Panc1 (cell line): ENCODE data around the gene LLGL1. TPM values are rescaled to one million over a fixed set of nuclear protein-coding genes. Genes with fewer than 3 reads are reported as not detected.

Source experiments
- ATAC-seq: fragments of 200-7000 bp; cut with Tn5 transposase; 2 replicates; pipeline ENCODE4 v1.9.1; 2020; ENCODE audit warnings: mild to moderate bottlenecking, moderate library complexity
- BruUV-seq: library from RNA; stranded (reverse); fragments of 400-500 nt; replicated peaks from 2 replicates; lab custom pipeline; 2021; lab: Mats Ljungman, UMichigan
- CTCF ChIA-PET: fragments of 300-600 bp; sonication (Branson Sonifier 250); formaldehyde crosslinking; loops from one replicate; lab custom pipeline; 2022; ENCODE audit warnings: antibody characterized with exemption; lab: Charles Lee
- POLR2A ChIA-PET: fragments of 300-600 bp; sonication (Branson Sonifier 250); formaldehyde crosslinking; loops from one replicate; lab custom pipeline; 2022; ENCODE audit warnings: antibody characterized with exemption; lab: Charles Lee
- DNase-seq: peaks from one replicate; pipeline ENCODE4 v3.0.0-alpha.2; 2010; ENCODE audit warnings: low read depth, low spot score
- H3K27ac ChIP-seq: 2 replicates; pipeline ENCODE4 v1.5.1; 2011; ENCODE audit warnings: mild to moderate bottlenecking, low read length, inconsistent platforms
- H3K27me3 ChIP-seq: fragments of 200-500 bp; sonication (Bioruptor generic); 2 replicates; pipeline ENCODE4 v1.6.0; 2014; ENCODE audit warnings: low read length, inconsistent platforms; ENCODE audit not compliant: control insufficient read depth, insufficient read depth
- H3K36me3 ChIP-seq: fragments of 200-500 bp; sonication (Bioruptor generic); 2 replicates; pipeline ENCODE4 v1.5.1; 2014; ENCODE audit warnings: inconsistent platforms, mild to moderate bottlenecking, low read length, moderate library complexity; ENCODE audit not compliant: control insufficient read depth, insufficient read depth
- H3K4me1 ChIP-seq: 2 replicates; pipeline ENCODE4 v1.5.1; 2011; ENCODE audit warnings: inconsistent platforms, mild to moderate bottlenecking, low read length, moderate library complexity; ENCODE audit not compliant: control insufficient read depth, insufficient read depth
- H3K4me3 ChIP-seq, 2 experiments: 2 replicates each; pipeline ENCODE4 v1.5.1; 2011 to 2012; ENCODE audit warnings: low read depth in 2 of 2, low read length in 2 of 2, mild to moderate bottlenecking in 2 of 2, inconsistent platforms in 1 of 2, moderate library complexity in 1 of 2
- H3K9me3 ChIP-seq: fragments of 200-500 bp; sonication (Bioruptor generic); 2 replicates; pipeline ENCODE4 v1.5.1; 2014; ENCODE audit warnings: low read depth, mild to moderate bottlenecking, inconsistent platforms, low read length, moderate library complexity; ENCODE audit not compliant: control insufficient read depth, insufficient read depth
- POLR2AphosphoS5 ChIP-seq: IDR thresholded peaks from 2 replicates; pipeline ENCODE4 v1.6.1; 2012; ENCODE audit warnings: mild to moderate bottlenecking, low read depth, low read length, moderate library complexity
- SIN3A ChIP-seq: IDR thresholded peaks from 2 replicates; pipeline ENCODE4 v1.6.1; 2012; ENCODE audit warnings: low read depth, mild to moderate bottlenecking, low read length, moderate library complexity, borderline replicate concordance; ENCODE audit not compliant: insufficient read depth
- TCF7L2 ChIP-seq: IDR thresholded peaks from 2 replicates; pipeline ENCODE4 v1.6.1; 2011; ENCODE audit warnings: mild to moderate bottlenecking, low read depth, low read length, inconsistent platforms
- in situ Hi-C: cut with HindIII; loops from 2 replicates; pipeline ENCODE4 v1.10.0; 2016; ENCODE audit warnings: low sequenced_read_pairs, low pct_unique_long_range_greater_than_20kb
- intact Hi-C: fragments of 100-400 bp; cut with micrococcal nuclease; formaldehyde crosslinking; loops from one replicate; pipeline ENCODE4 v1.10.0; 2022; ENCODE audit not compliant: unreplicated experiment
- total RNA-seq: library from RNA; stranded (reverse); gene quantifications from one replicate; pipeline ENCODE4 v1.2.1, GENCODE V29; 2021; ENCODE audit not compliant: unreplicated experiment
- TF ChIP-seq, protein P1 (sequence below): fragments of 450-650 bp; IDR thresholded peaks from 2 replicates; pipeline ENCODE4 v1.5.1; 2017; ENCODE audit warnings: mild to moderate bottlenecking
- TF ChIP-seq, protein P2 (sequence below), 2 experiments: IDR thresholded peaks; 2 replicates each; pipeline ENCODE4 v1.6.1; 2011 to 2012; ENCODE audit warnings: low read depth in 2 of 2, control low read depth in 1 of 2, low read length in 1 of 2, mild to moderate bottlenecking in 1 of 2, moderate library complexity in 1 of 2; ENCODE audit not compliant: insufficient read depth in 1 of 2

LLGL1 gene
- total RNA-seq, 1 experiment from 2014 or later, result 18.4 TPM

GRCh38 chr17:18254888-18255649, 29.6 kb downstream of the LLGL1 start:
- Histone ChIP-seq H3K9me3 (no peaks in the 10 kb centered on the region), H3K4me1 (peaks cover 9% of the 10 kb centered on the region), H3K27me3 (no peaks in the 10 kb centered on the region), H3K4me3 (no peak overlapping the region), H3K36me3 (no peaks in the 10 kb centered on the region; the same call in 1 of the 2 replicates), H3K27ac (no peak overlapping the region)
- CTCF ChIA-PET, result no interaction called here
- intact Hi-C loops (no loop called here), in situ Hi-C loops (no loop called here)
- TF ChIP-seq SIN3A, result no peak
- TF ChIP-seq, protein P1, sequence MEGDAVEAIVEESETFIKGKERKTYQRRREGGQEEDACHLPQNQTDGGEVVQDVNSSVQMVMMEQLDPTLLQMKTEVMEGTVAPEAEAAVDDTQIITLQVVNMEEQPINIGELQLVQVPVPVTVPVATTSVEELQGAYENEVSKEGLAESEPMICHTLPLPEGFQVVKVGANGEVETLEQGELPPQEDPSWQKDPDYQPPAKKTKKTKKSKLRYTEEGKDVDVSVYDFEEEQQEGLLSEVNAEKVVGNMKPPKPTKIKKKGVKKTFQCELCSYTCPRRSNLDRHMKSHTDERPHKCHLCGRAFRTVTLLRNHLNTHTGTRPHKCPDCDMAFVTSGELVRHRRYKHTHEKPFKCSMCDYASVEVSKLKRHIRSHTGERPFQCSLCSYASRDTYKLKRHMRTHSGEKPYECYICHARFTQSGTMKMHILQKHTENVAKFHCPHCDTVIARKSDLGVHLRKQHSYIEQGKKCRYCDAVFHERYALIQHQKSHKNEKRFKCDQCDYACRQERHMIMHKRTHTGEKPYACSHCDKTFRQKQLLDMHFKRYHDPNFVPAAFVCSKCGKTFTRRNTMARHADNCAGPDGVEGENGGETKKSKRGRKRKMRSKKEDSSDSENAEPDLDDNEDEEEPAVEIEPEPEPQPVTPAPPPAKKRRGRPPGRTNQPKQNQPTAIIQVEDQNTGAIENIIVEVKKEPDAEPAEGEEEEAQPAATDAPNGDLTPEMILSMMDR, result no peak; the same call in 1 of the 2 replicates
- no peak for TF ChIP-seq POLR2AphosphoS5
- TF ChIP-seq TCF7L2, result no peak
- TF ChIP-seq, protein P2, sequence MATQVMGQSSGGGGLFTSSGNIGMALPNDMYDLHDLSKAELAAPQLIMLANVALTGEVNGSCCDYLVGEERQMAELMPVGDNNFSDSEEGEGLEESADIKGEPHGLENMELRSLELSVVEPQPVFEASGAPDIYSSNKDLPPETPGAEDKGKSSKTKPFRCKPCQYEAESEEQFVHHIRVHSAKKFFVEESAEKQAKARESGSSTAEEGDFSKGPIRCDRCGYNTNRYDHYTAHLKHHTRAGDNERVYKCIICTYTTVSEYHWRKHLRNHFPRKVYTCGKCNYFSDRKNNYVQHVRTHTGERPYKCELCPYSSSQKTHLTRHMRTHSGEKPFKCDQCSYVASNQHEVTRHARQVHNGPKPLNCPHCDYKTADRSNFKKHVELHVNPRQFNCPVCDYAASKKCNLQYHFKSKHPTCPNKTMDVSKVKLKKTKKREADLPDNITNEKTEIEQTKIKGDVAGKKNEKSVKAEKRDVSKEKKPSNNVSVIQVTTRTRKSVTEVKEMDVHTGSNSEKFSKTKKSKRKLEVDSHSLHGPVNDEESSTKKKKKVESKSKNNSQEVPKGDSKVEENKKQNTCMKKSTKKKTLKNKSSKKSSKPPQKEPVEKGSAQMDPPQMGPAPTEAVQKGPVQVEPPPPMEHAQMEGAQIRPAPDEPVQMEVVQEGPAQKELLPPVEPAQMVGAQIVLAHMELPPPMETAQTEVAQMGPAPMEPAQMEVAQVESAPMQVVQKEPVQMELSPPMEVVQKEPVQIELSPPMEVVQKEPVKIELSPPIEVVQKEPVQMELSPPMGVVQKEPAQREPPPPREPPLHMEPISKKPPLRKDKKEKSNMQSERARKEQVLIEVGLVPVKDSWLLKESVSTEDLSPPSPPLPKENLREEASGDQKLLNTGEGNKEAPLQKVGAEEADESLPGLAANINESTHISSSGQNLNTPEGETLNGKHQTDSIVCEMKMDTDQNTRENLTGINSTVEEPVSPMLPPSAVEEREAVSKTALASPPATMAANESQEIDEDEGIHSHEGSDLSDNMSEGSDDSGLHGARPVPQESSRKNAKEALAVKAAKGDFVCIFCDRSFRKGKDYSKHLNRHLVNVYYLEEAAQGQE (IDR thresholded peaks at IDR 0.05; ENCODE audit: insufficient read depth in 1 of 2, low read depth in 2 of 2, low read length in 1 of 2), result no peak
- POLR2A ChIA-PET, result no interaction called here
- ATAC-seq (no peak), DNase-seq (no peak)
- BruUV-seq, result no TSS peak

- no peak for TF ChIP-seq SIN3A
- TF ChIP-seq TCF7L2, result no peak
- no peak for TF ChIP-seq POLR2AphosphoS5
- TF ChIP-seq, protein P2 (IDR thresholded peaks at IDR 0.05; ENCODE audit: insufficient read depth in 1 of 2, low read depth in 2 of 2, low read length in 1 of 2), result no peak
- TF ChIP-seq, protein P1, result no peak
- Histone ChIP-seq H3K4me3 (no peak overlapping the region), H3K4me1 (peaks cover 9% of the 10 kb centered on the region), H3K36me3 (peaks cover 3% of the 10 kb centered on the region; the same call in 1 of the 2 replicates), H3K9me3 (no peaks in the 10 kb centered on the region), H3K27ac (no peak overlapping the region), H3K27me3 (no peaks in the 10 kb centered on the region)
- ATAC-seq (no peak), DNase-seq (no peak)
- no TSS peak for BruUV-seq
- CTCF ChIA-PET, result no interaction called here
- intact Hi-C loops, result no loop called here
- in situ Hi-C loops, result no loop called here
- POLR2A ChIA-PET, result interaction anchor here (0.7 to 0.8 kb wide), 2 partner anchors 9 to 28 kb away, joined by 3 to 4 read pairs; no protein-coding TSS in a partner anchor
These were observed 30.9 kb downstream of the LLGL1 start for GRCh38 chr17:18256351-18256750.
